T-helper 9 cell (primary cell): ENCODE measurements around the gene ABHD2.
A peak's percentile ranks its signal among the peaks of the same experiment; 100 is the strongest.
"Not testable (repeated sequence)": the region's sequence is repeated elsewhere in the genome, so short reads cannot be mapped to it uniquely, and the experiment has no call there.

ENCODE experiments used
- DNase-seq: peaks from one replicate; pipeline ENCODE4 v3.0.0-alpha.2; 2020
- total RNA-seq, 2 donors: gene quantifications; one replicate each; lab custom pipeline; 2026; lab: John Stamatoyannopoulos, UW

The ABHD2 gene, protein sequence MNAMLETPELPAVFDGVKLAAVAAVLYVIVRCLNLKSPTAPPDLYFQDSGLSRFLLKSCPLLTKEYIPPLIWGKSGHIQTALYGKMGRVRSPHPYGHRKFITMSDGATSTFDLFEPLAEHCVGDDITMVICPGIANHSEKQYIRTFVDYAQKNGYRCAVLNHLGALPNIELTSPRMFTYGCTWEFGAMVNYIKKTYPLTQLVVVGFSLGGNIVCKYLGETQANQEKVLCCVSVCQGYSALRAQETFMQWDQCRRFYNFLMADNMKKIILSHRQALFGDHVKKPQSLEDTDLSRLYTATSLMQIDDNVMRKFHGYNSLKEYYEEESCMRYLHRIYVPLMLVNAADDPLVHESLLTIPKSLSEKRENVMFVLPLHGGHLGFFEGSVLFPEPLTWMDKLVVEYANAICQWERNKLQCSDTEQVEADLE
- 51.4 to 140 reads per million in 2 donors for total RNA-seq

DNA sequence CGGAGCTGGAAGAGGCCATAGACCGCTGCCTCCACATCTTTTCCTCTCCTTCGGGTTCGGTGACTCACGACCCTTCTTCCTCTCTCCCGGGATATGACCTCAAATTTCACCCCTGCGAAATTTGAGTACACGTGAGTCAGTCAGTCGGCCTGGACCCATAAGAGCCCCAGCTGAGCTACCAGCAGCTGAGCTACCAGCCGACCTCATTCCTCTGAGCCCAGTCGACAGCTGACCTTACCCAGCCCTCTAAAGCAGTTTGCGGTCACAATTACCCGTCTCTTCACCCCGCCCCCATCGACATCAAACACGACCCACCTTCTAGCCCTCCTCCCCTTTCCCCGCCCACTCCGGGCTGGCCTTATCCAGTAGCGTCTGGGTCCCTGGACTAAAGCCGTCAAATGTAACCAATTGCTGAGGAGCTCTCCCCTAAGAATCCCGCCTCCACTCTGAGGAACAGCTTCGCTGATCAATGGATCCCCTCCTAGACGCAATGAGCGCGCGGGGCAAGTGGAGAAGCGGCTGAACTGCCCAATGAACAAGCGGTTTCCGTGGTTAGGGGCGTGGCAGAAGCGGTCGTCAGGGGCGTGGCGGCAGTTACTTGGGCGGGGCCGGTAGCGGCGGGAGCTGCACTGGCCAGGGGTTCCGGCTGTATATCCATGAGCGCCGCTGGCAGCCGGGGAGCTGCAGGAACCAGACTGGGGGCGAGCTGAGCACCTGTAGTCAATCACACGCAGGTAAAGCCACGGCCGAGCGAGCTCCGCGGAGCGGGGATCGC is at the start of gene ABHD2:
ABHD2 (plus strand) TSS at position 627 of the 775 bp plus-strand sequence. CDS start 27,872 bp downstream, outside the sequence.
- peak; percentile 95 for DNase-seq

GRCh38 chr15:89039142-89039541 is 49.1 kb upstream of the ABHD2 start:
- DNase-seq: no peak

DNA sequence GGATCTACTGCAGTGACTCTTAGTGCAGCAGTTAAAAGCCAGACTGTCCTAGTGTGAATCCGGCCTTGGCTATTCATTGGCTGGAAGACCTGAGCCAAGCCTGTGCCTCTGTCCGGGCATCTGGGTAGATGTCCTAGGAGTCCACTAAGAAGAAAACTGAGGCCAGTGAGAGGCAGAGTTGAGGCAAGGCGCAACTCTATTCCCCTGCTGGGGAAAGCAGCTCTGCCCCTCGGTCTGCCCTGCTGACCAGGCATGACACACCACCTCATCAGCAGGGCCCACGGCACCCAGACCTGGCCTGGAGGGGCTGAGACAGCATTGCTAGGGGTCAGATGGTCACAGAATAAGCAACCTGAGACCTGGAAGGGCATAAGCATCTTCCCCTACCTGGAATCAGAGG is 46.7 kb upstream of the ABHD2 start:
- no peak for DNase-seq

- no peak for DNase-seq
Measured at GRCh38 chr15:89042387-89042786, 45.9 kb upstream of the ABHD2 start.

- no peak for DNase-seq
Measured at GRCh38 chr15:89043031-89044002, 44.9 kb upstream of the ABHD2 start.

DNA sequence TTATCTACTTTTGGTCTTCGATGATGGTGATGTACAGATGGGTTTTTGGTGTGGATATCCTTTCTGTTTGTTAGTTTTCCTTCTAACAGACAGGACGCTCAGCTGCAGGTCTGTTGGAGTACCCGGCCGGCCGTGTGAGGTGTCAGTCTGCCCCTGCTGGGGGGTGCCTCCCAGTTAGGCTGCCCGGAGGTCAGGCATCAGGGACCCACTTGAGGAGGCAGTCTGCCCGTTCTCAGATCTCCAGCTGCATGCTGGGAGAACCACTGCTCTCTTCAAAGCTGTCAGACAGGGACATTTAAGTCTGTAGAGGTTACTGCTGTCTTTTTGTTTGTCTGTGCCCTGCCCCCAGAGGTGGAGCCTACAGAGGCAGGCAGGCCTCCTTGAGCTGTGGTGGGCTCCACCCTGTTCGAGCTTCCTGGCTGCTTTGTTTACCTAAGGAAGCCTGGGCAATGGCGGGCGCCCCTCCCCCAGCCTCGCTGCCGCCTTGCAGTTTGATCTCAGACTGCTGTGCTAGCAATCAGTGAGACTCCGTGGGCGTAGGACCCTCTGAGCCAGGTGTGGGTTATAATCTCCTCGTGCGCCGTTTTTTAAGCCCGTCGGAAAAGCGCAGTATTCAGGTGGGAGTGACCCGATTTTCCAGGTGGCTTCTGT is 39.1 kb upstream of the ABHD2 start:
- DNase-seq: not testable (repeated sequence)

DNA sequence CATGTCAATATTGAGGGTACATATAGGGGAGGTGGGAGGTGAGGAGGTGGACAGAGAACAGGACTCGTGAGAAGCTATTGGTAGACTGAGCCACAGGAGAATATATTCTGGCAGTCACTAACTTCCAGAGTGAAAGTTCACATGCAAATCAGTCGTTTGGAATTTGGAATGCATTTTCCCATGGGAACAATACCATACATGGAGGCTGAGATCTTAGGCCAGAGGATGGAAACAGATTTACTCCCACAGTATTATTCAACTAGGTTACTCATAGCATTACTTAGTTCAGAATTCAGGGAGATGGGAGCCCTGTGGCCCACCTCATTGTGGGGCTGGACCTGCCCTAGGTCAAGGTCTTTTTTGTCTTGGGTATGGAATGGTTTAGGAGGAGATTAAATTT is 36.4 kb upstream of the ABHD2 start:
- no peak for DNase-seq

DNA sequence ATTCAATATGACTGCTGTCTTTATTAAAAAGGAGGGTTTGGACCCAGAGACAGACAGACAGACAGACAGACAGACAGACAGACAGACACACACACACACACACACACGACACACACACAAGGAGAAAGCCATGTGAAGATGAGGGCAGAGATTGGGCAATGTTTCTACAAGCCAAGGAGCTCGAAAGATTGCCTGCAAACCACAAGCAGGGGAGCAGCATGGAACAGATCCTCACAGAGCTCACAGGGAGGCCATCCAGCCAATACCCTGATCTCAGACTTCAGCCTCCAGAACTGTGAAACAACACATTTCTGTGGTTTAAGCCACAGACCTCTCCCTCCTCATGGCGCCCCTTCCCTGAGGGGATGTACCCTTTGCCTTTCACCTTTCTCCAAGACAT is 35.8 kb upstream of the ABHD2 start:
- DNase-seq: no peak

GRCh38 chr15:89054873-89055272 is 33.4 kb upstream of the ABHD2 start:
- no peak for DNase-seq

- peak; percentile 81 for DNase-seq
Measured at GRCh38 chr15:89057506-89058133, 30.6 kb upstream of the ABHD2 start.

GRCh38 chr15:89058376-89058775 is 29.9 kb upstream of the ABHD2 start:
- DNase-seq: no peak

DNA sequence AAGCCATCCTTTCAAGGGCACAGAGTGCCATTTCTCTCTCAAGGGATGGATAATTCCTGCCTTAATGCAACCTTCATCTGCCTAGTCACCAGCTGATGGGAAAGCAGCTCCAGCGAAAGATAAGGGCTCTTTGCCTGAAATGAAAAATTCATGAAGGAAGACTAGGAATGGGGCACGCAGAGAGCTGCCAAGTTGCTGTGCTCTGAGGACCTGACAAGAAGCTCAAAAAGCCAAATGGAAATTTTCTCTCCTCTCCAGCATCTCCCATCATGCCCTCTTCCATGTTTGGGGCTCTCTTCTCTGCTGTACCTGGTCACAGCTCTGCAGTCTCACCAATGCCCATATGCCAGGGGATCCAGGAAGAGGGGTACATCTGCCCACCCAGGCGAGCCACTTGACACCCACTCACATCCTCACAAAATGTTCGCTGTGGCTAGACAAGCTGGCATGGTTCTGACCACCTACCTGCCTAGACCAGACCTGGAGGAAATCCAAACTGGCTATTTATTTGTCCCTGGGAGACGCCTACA is 29.3 kb upstream of the ABHD2 start:
- no peak for DNase-seq

DNA sequence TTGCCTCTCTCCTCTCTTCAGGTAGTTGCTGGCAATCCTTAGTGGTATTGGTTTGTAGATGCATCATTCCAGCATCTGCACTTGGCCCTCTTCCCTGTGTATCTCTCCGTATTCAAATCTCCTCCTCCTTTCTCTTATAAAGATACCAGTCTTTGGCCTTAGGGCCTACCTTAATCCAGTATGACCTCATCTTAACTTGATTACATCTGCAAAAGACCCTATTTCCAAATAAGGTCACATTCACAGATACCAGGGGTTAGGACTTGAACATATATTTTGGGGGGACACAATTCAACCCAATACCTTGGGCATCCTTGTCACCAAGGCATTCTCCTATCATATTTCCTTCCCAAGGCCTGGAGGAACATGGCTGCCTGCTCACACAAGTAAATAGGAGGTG is 22.0 kb upstream of the ABHD2 start:
- no peak for DNase-seq

GRCh38 chr15:89067751-89068150 is 20.5 kb upstream of the ABHD2 start:
- no peak for DNase-seq

DNA sequence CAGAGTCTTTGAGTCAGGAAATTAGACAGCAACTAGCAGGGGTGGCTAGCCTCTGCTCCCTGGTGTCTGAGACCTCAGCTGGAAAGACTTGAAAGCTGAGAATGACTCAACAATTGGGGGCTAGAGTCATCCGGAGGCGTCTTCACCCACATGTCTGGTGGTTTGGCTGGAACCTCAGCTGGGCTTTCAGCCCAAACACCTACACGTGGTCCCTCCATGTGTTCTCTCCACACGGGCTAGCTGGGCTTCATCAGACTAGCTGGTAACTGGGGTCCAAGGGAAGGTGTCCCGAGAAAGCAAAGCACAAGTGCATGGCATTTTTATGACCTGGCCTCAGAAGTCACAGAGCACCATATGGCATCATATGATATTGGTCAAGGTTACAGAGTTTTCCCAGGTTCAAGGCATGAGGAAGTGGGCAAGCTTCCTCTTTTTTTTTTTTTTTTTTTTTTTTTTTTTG is 19.9 kb upstream of the ABHD2 start:
- DNase-seq: no peak

GRCh38 chr15:89070197-89071124 is 17.8 kb upstream of the ABHD2 start:
- no peak for DNase-seq

- DNase-seq: no peak
Measured at GRCh38 chr15:89071471-89071870, 16.8 kb upstream of the ABHD2 start.

DNA sequence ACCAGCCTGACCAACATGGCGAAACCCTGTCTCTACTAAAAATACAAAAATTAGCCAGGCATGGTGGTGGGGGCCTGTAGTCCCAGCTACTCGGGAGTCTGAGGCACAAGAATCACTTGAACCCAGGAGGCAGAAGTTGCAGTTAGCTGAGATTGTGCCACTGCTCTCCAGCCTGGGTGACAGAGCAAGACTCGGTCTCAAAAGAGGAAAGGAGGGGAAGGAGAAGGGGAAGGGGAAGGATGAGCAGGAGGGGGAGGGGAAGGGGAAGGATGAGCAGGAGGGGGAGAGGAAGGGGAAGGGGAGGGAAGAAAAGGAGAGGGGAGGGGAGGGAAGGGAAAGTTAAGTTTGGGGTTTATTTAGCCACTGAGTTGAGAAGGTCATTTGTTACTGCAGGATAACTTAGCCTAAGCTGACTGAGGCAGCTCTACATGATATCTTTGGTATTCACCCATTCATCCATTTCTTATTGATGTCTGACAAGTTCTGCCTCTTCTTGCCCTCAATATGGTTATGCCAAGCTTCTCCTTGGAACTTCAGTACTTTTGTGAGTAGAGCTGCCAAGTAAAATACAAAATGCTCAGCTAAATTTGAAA is 15.9 kb upstream of the ABHD2 start:
- no peak for DNase-seq

DNA sequence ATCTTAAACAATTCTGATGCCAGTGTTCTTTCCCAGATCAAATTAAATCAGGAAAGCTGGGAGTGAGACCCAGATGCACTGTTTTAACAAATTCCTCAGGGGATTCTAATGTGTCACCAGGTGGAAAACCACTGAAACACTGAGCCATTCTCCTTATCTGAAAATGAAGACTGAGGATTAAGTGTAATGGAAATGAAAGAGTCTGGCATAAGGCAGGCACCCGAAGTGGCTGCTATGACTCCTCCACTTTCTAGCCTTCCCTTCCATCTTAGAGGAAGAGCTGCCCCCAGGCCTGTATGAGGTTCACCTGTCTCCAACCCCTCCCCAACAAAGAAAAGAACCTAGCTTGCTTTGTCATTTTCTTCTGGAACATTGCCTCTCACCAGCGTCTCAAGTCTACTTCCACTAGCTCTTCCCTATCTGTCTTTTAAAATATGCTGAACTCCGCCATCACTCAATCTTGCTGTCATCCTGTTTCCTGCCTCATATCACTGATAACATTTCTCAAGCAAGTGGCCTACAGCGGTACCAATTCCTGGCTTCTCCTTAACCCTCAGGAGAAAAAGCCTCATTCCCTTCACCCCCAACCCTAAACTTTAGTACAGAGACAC is 13.7 kb upstream of the ABHD2 start:
- DNase-seq: no peak
